ENCODE measurements around the gene EFNA4.

- TF ChIP-seq CTCF (conservative IDR thresholded peaks at IDR 0.05): no peak
- TF ChIP-seq ZFX (IDR thresholded peaks at IDR 0.05): no peak
These were observed 47.3 kb downstream of the EFNA4 start for GRCh38 chr1:155110826-155111225.
